Cardiac muscle cell (in vitro differentiated cells and primary cell): ENCODE results near the gene KCNJ9. TPM values are rescaled to one million over a fixed set of nuclear protein-coding genes. Genes with fewer than 3 reads are reported as not detected.
A peak's percentile ranks its signal among the peaks of the same experiment; 100 is the strongest.

Experiments
- DNase-seq, 2 donors: peaks; one replicate each; pipeline versions ENCODE4 v3.0.0 to v3.0.0-alpha.2; 2010 to 2017; ENCODE audit warnings: low read depth in 1 of 2, low spot score in 1 of 2
- H3K27ac ChIP-seq: fragments of 200-600 bp; sonication (generic); 2 replicates; pipeline ENCODE4 v1.5.1; 2016
- H3K27me3 ChIP-seq: fragments of 200-600 bp; sonication (generic); 2 replicates; pipeline ENCODE4 v1.6.0; 2016; ENCODE audit warnings: control low read depth
- H3K36me3 ChIP-seq: fragments of 200-600 bp; sonication (generic); 2 replicates; pipeline ENCODE4 v1.5.1; 2016; ENCODE audit warnings: control low read depth
- H3K4me1 ChIP-seq: fragments of 200-600 bp; sonication (generic); 2 replicates; pipeline ENCODE4 v1.8.1; 2017; ENCODE audit warnings: low read depth, mild to moderate bottlenecking, mixed run types
- H3K4me3 ChIP-seq: fragments of 200-600 bp; sonication (generic); 2 replicates; pipeline ENCODE4 v1.5.1; 2016; ENCODE audit warnings: mild to moderate bottlenecking
- H3K9me3 ChIP-seq: fragments of 200-600 bp; sonication (generic); 2 replicates; pipeline ENCODE4 v1.5.1; 2017; ENCODE audit warnings: low read depth, mild to moderate bottlenecking, control low read depth
- CTCF ChIP-seq: IDR thresholded peaks from 2 replicates; pipeline ENCODE4 v1.5.1; 2012; ENCODE audit warnings: low read depth, mild to moderate bottlenecking, low read length
- polyA plus RNA-seq: library from polyadenylated mRNA; unstranded; fragments of >200 nt; fragmentation: Nextera tagmentation; extraction: Ambion mirVana; gene quantifications from 2 replicates; pipeline ENCODE4 v1.2.1, GENCODE V29; 2016
- total RNA-seq: library from RNA; depleted of rRNA; stranded (reverse); fragments of >200 nt; gene quantifications from 2 replicates; pipeline ENCODE4 v1.2.3, GENCODE V29; 2016

Gene KCNJ9
- total and polyA plus RNA-seq, 2 experiments from 2014 or later, result 0.03 to 0.09 TPM

- Histone ChIP-seq H3K36me3 (no peaks in the 10 kb centered on the region), H3K9me3 (no peaks in the 10 kb centered on the region), H3K27ac (peak within 1 kb of the TSS; percentile 59), H3K4me3 (peak within 1 kb of the TSS; percentile 7), H3K27me3 (no peaks in the 10 kb centered on the region), H3K4me1 (peaks cover 49% of the 10 kb centered on the region)
- peak in 1 of 2 donors; percentile 84 for DNase-seq
- TF ChIP-seq CTCF, result no peak
Observed at GRCh38 chr1:160115545-160116282, 34.4 kb downstream of the KCNJ9 start, which contains the start of gene ATP1A2. TSS of gene ATP1A2 (plus strand) at chr1:160115759. CDS start at chr1:160115862, 103 bp downstream.

- TF ChIP-seq CTCF, result no peak
- peak; percentile 32 to 66 for DNase-seq
- H3K4me1 ChIP-seq, result peaks cover 49% of the 10 kb centered on the region
- no peaks in the 10 kb centered on the region for H3K36me3 ChIP-seq
- peak overlapping the region; percentile 33 for H3K27ac ChIP-seq
- no peaks in the 10 kb centered on the region for H3K9me3 ChIP-seq
- H3K27me3 ChIP-seq, result no peaks in the 10 kb centered on the region
- H3K4me3 ChIP-seq, result peak overlapping the region; percentile 7
Observed at GRCh38 chr1:160116283-160117147, 35.2 kb downstream of the KCNJ9 start.

- no peak overlapping the region for H3K27ac ChIP-seq
Observed at GRCh38 chr1:160117300-160117699, 36.0 kb downstream of the KCNJ9 start.

GRCh38 chr1:160117709-160118183, 36.4 kb downstream of the KCNJ9 start:
- Histone ChIP-seq H3K9me3 (no peaks in the 10 kb centered on the region), H3K36me3 (no peaks in the 10 kb centered on the region), H3K27me3 (no peaks in the 10 kb centered on the region), H3K4me1 (peaks cover 49% of the 10 kb centered on the region), H3K27ac (no peak overlapping the region), H3K4me3 (no peak overlapping the region)
- DNase-seq, result peak; percentile 61 to 64
- no peak for TF ChIP-seq CTCF

More at GRCh38 chr1:160117300-160117699, 36.0 kb downstream of the KCNJ9 start:
- Histone ChIP-seq H3K4me1 (peaks cover 49% of the 10 kb centered on the region), H3K36me3 (no peaks in the 10 kb centered on the region), H3K4me3 (no peak overlapping the region), H3K27me3 (no peaks in the 10 kb centered on the region), H3K9me3 (no peaks in the 10 kb centered on the region)
- no peak for TF ChIP-seq CTCF
- no peak for DNase-seq

- TF ChIP-seq CTCF, result no peak
- Histone ChIP-seq H3K27ac (no peak overlapping the region), H3K4me3 (no peak overlapping the region), H3K4me1 (peaks cover 48% of the 10 kb centered on the region), H3K9me3 (no peaks in the 10 kb centered on the region), H3K27me3 (no peaks in the 10 kb centered on the region), H3K36me3 (no peaks in the 10 kb centered on the region)
- DNase-seq, result no peak
Observed at GRCh38 chr1:160118928-160119327, 37.6 kb downstream of the KCNJ9 start.
